ENCODE measurements around the gene CASD1. TPM values are rescaled to one million over a fixed set of nuclear protein-coding genes. Genes with fewer than 3 reads are reported as not detected.

The CASD1 gene
- total RNA-seq, 4 donors from 2014 or later = 5.2 to 23.9 (median 9.3) TPM

DNA sequence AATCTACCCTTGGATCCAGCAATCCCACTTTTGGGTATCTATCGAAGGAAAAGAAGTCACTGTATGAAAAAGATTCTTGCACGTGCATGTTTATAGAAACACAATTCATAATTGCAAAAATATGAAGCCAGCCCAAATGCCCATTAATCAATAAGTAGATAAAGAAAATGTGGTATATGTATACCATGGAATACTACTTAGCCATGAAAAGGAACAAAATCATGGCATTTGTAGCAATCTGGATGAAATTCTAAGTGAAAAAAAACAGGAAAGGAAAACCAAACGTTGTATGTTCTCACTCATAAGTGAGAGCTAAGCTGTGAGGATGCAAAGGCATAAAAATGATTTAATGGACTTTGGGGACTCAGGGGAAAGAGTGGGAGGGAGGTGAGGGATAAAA is 18.2 kb upstream of the CASD1 start:
- no peak for DNase-seq
- H3K27me3 ChIP-seq = no peaks in the 10 kb centered on the region
- H3K4me1 ChIP-seq = no peaks in the 10 kb centered on the region
- H3K4me3 ChIP-seq = no peak overlapping the region
- TF ChIP-seq, protein P1, sequence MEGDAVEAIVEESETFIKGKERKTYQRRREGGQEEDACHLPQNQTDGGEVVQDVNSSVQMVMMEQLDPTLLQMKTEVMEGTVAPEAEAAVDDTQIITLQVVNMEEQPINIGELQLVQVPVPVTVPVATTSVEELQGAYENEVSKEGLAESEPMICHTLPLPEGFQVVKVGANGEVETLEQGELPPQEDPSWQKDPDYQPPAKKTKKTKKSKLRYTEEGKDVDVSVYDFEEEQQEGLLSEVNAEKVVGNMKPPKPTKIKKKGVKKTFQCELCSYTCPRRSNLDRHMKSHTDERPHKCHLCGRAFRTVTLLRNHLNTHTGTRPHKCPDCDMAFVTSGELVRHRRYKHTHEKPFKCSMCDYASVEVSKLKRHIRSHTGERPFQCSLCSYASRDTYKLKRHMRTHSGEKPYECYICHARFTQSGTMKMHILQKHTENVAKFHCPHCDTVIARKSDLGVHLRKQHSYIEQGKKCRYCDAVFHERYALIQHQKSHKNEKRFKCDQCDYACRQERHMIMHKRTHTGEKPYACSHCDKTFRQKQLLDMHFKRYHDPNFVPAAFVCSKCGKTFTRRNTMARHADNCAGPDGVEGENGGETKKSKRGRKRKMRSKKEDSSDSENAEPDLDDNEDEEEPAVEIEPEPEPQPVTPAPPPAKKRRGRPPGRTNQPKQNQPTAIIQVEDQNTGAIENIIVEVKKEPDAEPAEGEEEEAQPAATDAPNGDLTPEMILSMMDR (IDR thresholded peaks at IDR 0.05) = no peak
- TF ChIP-seq POLR2A (IDR thresholded peaks at IDR 0.05) = no peak
- H3K36me3 ChIP-seq = no peaks in the 10 kb centered on the region
- no peak overlapping the region for H3K27ac ChIP-seq
- no peaks in the 10 kb centered on the region for H3K9me3 ChIP-seq

DNA sequence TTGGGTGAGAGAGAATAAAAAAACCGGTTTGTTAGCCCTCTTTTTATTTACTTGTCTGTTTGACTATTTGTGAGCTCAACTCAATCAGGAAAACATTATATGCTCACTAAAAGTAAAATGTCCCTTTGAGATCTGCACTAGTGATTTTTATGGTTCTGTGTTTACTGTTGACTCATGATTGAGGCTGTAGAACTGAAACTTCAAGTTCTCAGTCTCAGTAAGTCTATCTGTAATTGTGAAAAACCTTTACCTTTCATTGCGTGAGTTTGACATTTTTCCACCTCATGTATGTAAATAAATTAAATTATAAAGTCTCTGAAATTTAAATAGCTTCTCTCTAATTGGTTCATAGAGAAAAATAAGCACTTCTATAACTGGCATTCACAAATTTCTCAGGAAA is 17.0 kb upstream of the CASD1 start:
- Histone ChIP-seq H3K4me1 (no peaks in the 10 kb centered on the region), H3K9me3 (no peaks in the 10 kb centered on the region), H3K27ac (no peak overlapping the region), H3K36me3 (no peaks in the 10 kb centered on the region), H3K27me3 (no peaks in the 10 kb centered on the region), H3K4me3 (no peak overlapping the region)
- TF ChIP-seq, protein P1 (IDR thresholded peaks at IDR 0.05) = no peak
- no peak for TF ChIP-seq POLR2A (IDR thresholded peaks at IDR 0.05)
- DNase-seq = no peak

DNA sequence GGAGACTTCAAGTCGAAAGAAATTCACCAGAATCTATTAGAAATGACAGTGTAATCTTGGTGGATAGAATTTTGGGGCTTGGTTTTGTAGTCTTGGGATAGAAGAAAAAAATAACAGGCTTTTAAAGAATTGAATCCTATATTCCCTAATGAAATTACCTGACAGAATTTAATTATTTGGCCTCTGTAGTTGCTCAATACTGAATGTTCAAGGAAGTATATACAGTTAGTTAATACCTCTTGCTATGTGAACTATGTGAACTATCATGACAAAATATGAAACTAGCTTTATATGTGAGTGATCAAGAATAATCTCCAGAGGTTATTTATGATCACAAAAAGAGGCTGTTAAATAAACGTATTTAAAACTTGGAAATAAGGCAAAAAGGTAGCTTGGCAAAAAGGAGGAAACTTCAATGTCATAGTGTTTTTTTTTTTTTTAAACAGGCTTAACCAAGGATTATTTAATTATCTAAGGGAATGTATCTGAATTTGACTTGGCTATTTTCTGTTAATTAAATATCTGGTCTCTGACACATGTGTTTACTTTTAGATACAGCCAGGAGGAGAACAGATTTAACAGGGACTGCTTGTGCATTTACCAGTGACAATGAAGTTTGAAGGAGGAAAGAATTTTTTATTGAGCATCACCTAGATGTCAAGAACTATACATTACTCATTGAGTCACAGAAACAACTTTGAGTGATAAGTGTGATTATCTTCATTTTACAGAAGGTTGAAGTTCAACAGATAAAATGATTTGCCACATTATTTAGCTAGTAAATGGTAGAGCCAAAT is 11.5 kb upstream of the CASD1 start:
- no peak for TF ChIP-seq POLR2A (IDR thresholded peaks at IDR 0.05)
- TF ChIP-seq, protein P1 (IDR thresholded peaks at IDR 0.05) = no peak
- H3K4me1 ChIP-seq = no peaks in the 10 kb centered on the region
- no peaks in the 10 kb centered on the region for H3K9me3 ChIP-seq
- no peak overlapping the region for H3K4me3 ChIP-seq
- H3K27ac ChIP-seq = no peak overlapping the region
- DNase-seq = no peak
- no peaks in the 10 kb centered on the region for H3K36me3 ChIP-seq
- H3K27me3 ChIP-seq = no peaks in the 10 kb centered on the region

DNA sequence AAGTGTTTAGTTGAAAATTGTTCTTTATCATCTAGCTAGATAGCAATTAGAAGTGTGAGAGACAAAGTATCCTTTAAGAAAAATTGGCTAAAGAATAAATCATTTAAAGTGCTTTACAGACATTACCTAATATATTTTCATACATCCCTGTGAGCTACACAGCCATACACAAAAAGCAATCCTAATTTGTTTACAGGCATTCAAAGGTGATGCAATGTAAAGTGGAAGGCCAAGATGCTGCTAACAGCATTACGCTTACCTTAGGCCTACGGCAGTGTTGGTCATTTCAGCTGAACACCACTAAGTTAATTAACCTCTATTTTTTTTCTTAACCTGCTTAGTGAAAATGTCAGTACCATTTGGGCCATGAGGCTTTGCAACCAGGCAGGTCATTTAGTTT is 10.7 kb upstream of the CASD1 start:
- no peaks in the 10 kb centered on the region for H3K36me3 ChIP-seq
- H3K4me1 ChIP-seq = no peaks in the 10 kb centered on the region
- no peak overlapping the region for H3K27ac ChIP-seq
- no peak for DNase-seq
- no peaks in the 10 kb centered on the region for H3K27me3 ChIP-seq
- no peak overlapping the region for H3K4me3 ChIP-seq
- TF ChIP-seq, protein P1 (IDR thresholded peaks at IDR 0.05) = no peak
- TF ChIP-seq POLR2A (IDR thresholded peaks at IDR 0.05) = no peak
- no peaks in the 10 kb centered on the region for H3K9me3 ChIP-seq

DNA sequence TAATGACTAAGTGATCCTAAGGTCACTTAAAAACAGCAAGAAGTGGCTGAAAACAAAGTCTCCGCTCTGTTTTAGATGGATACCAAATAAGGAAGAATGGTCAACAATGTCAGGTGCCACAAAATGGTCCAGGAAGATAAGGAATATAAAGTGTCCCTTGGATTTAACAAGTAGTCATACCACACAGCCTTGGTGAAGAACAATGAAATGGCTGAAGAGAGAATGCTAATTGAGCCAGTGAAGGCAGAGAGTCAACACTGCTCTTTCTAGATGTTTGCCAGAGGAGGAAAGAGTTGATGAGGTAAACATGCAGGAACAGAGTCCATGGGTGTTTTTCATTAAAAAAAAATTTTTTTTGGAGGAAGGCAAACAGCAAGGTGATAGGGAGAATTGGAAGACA is 2.1 kb upstream of the CASD1 start:
- TF ChIP-seq, protein P1 (IDR thresholded peaks at IDR 0.05) = no peak
- no peak for TF ChIP-seq POLR2A (IDR thresholded peaks at IDR 0.05)
- Histone ChIP-seq H3K36me3 (no peaks in the 10 kb centered on the region), H3K4me3 (no peak overlapping the region), H3K4me1 (peaks cover 0 to 14% (median 3%) of the 10 kb centered on the region in 4 donors), H3K27ac (no peak overlapping the region), H3K27me3 (no peaks in the 10 kb centered on the region), H3K9me3 (no peaks in the 10 kb centered on the region)
- no peak for DNase-seq

All from Peyer's patch (tissue), 4 donors.